ENCODE measurements around the gene MS4A1. TPM values are rescaled to one million over a fixed set of nuclear protein-coding genes. Genes with fewer than 3 reads are reported as not detected.

Gene MS4A1
- total and polyA plus RNA-seq, 8 donors: 0.12 to 8.8 (median 1.2) TPM; not detected in 1

DNA sequence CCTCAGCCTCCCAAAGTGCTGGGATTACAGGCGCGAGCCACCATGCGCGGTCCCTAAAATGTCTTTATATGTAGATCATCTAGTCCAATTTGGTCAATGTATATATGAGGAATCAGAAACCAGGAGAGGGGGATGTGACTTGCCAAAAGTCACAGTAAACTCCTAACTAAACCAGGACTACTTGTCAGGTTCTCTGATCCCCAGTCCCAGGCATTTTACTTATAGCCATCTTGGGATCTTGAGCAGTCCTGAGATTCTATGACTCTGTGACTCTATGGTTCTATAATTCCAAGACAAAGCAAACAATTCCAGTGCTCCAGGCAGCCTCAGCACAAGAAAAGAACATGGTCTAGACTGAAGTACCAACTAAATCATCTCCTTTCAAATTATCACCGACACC, 26.4 kb upstream of the MS4A1 start, which contains the start of gene MS4A5:
TSS of gene MS4A5 (plus strand) at position 301 of the 400 bp plus-strand sequence. CDS start 103 bp downstream, outside the sequence.
- no peaks in the 10 kb centered on the region for H3K27me3 ChIP-seq
- H3K4me1 ChIP-seq: no peaks in the 10 kb centered on the region
- H3K9me3 ChIP-seq: no peaks in the 10 kb centered on the region
- DNase-seq: no peak
- H3K27ac ChIP-seq: no peak within 1 kb of the TSS
- no peaks in the 10 kb centered on the region for H3K36me3 ChIP-seq
- TF ChIP-seq POLR2A (IDR thresholded peaks at IDR 0.05) (no peak), POLR2AphosphoS5 (IDR thresholded peaks at IDR 0.05) (no peak), EP300 (IDR thresholded peaks at IDR 0.05) (no peak)
- TF ChIP-seq, protein P1, sequence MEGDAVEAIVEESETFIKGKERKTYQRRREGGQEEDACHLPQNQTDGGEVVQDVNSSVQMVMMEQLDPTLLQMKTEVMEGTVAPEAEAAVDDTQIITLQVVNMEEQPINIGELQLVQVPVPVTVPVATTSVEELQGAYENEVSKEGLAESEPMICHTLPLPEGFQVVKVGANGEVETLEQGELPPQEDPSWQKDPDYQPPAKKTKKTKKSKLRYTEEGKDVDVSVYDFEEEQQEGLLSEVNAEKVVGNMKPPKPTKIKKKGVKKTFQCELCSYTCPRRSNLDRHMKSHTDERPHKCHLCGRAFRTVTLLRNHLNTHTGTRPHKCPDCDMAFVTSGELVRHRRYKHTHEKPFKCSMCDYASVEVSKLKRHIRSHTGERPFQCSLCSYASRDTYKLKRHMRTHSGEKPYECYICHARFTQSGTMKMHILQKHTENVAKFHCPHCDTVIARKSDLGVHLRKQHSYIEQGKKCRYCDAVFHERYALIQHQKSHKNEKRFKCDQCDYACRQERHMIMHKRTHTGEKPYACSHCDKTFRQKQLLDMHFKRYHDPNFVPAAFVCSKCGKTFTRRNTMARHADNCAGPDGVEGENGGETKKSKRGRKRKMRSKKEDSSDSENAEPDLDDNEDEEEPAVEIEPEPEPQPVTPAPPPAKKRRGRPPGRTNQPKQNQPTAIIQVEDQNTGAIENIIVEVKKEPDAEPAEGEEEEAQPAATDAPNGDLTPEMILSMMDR (IDR thresholded peaks at IDR 0.05): no peak
- 96 to 99% (median 97%) methylated on average over 5 of the region's 5 CpGs for WGBS, 5 donors
- intact Hi-C loops (cut with DNase I; ENCODE audit: low total_unique reads): no loop called here
- H3K4me3 ChIP-seq: no peak within 1 kb of the TSS

DNA sequence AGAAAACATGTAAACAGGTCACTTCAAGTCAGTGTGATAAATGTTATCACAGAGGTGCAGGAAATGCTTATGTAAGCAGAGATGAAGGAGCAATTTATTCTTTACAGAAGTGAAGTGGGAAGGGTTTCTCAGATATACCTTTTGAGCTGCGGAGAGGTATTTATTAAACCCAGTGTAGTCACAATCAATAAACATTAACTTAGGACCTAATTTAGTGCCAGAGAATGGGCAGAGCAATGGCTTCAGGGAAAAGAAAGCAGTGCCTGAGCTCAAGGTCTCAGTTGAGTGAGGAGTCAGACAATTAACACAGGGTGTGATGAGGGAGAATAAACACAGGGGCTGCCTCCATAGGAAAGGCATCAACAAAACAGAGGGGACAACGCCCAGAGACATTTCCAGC, 24.4 kb upstream of the MS4A1 start:
- Histone ChIP-seq H3K27ac (no peak overlapping the region), H3K27me3 (no peaks in the 10 kb centered on the region), H3K4me1 (no peaks in the 10 kb centered on the region), H3K36me3 (no peaks in the 10 kb centered on the region), H3K4me3 (no peak overlapping the region), H3K9me3 (no peaks in the 10 kb centered on the region)
- DNase-seq: no peak
- no peak for TF ChIP-seq POLR2AphosphoS5 (IDR thresholded peaks at IDR 0.05)
- no peak for TF ChIP-seq POLR2A (IDR thresholded peaks at IDR 0.05)
- no peak for TF ChIP-seq EP300 (IDR thresholded peaks at IDR 0.05)
- TF ChIP-seq, protein P1 (IDR thresholded peaks at IDR 0.05): no peak
- 48 to 60% (median 50%) methylated on average over 2 of the region's 2 CpGs for WGBS, 5 donors
- intact Hi-C loops (cut with DNase I; ENCODE audit: low total_unique reads): no loop called here

DNA sequence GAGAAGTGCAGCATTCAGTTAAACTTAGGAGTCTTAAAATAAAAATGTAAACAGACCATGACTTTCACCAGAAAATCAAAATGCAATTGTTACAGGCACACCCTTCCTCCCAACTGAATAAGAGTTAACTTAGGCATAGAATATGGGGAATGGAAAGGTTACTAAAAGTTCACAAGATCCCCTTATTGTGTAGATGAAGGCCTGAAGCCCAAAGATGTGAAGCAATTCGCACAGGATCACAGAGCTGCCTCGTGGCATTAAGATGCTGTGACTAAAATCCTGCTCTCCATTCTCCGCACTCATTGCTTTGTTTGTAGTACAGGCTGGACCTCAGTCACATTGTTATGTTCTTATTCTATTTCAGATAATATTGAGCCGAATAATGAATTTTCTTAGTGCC, 22.2 kb upstream of the MS4A1 start:
- no peaks in the 10 kb centered on the region for H3K9me3 ChIP-seq
- DNase-seq: no peak
- no peaks in the 10 kb centered on the region for H3K4me1 ChIP-seq
- TF ChIP-seq EP300 (IDR thresholded peaks at IDR 0.05): no peak
- no peak for TF ChIP-seq POLR2A (IDR thresholded peaks at IDR 0.05)
- TF ChIP-seq, protein P1 (IDR thresholded peaks at IDR 0.05): no peak
- no peak for TF ChIP-seq POLR2AphosphoS5 (IDR thresholded peaks at IDR 0.05)
- 62 to 69% (median 63%) methylated on average over 4 of the region's 4 CpGs for WGBS, 5 donors
- intact Hi-C loops (cut with DNase I; ENCODE audit: low total_unique reads): no loop called here
- no peaks in the 10 kb centered on the region for H3K27me3 ChIP-seq
- no peak overlapping the region for H3K4me3 ChIP-seq
- H3K27ac ChIP-seq: no peak overlapping the region
- H3K36me3 ChIP-seq: no peaks in the 10 kb centered on the region

DNA sequence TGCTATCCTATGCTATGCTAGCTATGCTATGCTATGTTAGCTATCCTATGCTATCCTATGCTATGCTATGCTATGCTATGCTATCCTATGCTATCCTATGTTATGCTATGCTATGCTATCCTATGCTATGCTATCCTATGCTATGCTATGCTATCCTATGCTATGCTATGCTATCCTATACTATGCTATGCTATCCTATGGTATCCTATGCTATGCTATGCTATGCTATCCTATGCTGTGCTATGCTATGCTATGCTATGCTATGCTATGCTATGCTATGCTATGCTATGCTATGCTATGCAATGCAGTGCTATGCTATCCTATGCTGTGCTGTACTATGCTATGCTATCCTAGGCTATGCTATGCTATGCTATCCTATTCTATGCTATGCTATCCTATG, 8.6 kb upstream of the MS4A1 start:
- H3K4me1 ChIP-seq: peaks cover 0 to 4% (median 0%) of the 10 kb centered on the region in 4 donors
- intact Hi-C loops (cut with DNase I; ENCODE audit: low total_unique reads): no loop called here
- H3K27ac ChIP-seq: no peak overlapping the region
- DNase-seq: no peak
- no peaks in the 10 kb centered on the region for H3K9me3 ChIP-seq
- no peak for TF ChIP-seq EP300 (IDR thresholded peaks at IDR 0.05)
- TF ChIP-seq, protein P1 (IDR thresholded peaks at IDR 0.05): no peak
- TF ChIP-seq POLR2A (IDR thresholded peaks at IDR 0.05): no peak
- no peak for TF ChIP-seq POLR2AphosphoS5 (IDR thresholded peaks at IDR 0.05)
- H3K27me3 ChIP-seq: no peaks in the 10 kb centered on the region
- H3K4me3 ChIP-seq: no peak overlapping the region
- H3K36me3 ChIP-seq: no peaks in the 10 kb centered on the region
